OCI-LY1 (cell line): ENCODE data around the gene ALDH5A1.

ENCODE experiments used
- H2AFZ ChIP-seq: fragments of 200-600 bp; sonication (generic), shearing (Covaris generic); 2 replicates; pipeline ENCODE4 v1.6.0; 2014; ENCODE audit warnings: antibody characterized with exemption, mild to moderate bottlenecking, low read length
- H3F3A ChIP-seq: fragments of 200-600 bp; sonication (generic), shearing (Covaris generic); 2 replicates; pipeline ENCODE4 v1.6.0; 2014; ENCODE audit warnings: mild to moderate bottlenecking, antibody characterized with exemption, low read length, moderate library complexity; ENCODE audit not compliant: insufficient read depth
- H3K27ac ChIP-seq: fragments of 200-600 bp; sonication (generic); 2 replicates; pipeline ENCODE4 v1.5.1; 2014; ENCODE audit warnings: low read length, mixed run types, mild to moderate bottlenecking, low read depth; ENCODE audit not compliant: poor library complexity, severe bottlenecking
- H3K27me3 ChIP-seq: fragments of 200-600 bp; sonication (generic); 2 replicates; pipeline ENCODE4 v1.6.0; 2014; ENCODE audit warnings: antibody characterized with exemption, mild to moderate bottlenecking, low read length, moderate library complexity; ENCODE audit not compliant: insufficient read depth
- H3K36me3 ChIP-seq: fragments of 200-600 bp; sonication (generic); 2 replicates; pipeline ENCODE4 v1.6.1; 2014; ENCODE audit warnings: mild to moderate bottlenecking, antibody characterized with exemption, low read length, moderate library complexity, mixed read lengths; ENCODE audit not compliant: insufficient read depth
- H3K4me1 ChIP-seq: fragments of 200-600 bp; sonication (generic); 2 replicates; pipeline ENCODE4 v1.5.1; 2014; ENCODE audit warnings: mild to moderate bottlenecking, low read length, moderate library complexity; ENCODE audit not compliant: insufficient read depth, severe bottlenecking
- H3K4me2 ChIP-seq: fragments of 200-600 bp; sonication (generic), shearing (Covaris generic); 2 replicates; pipeline ENCODE4 v1.6.1; 2014; ENCODE audit warnings: low read length
- H3K4me3 ChIP-seq: fragments of 200-600 bp; sonication (generic); 2 replicates; pipeline ENCODE4 v1.5.1; 2014; ENCODE audit warnings: low read length, low read depth, mild to moderate bottlenecking, mixed read lengths; ENCODE audit not compliant: poor library complexity, severe bottlenecking
- H3K79me2 ChIP-seq: fragments of 200-600 bp; shearing (Covaris generic); 2 replicates; pipeline ENCODE4 v1.6.1; 2016; ENCODE audit warnings: mixed run types, low read length, mixed read lengths; ENCODE audit not compliant: insufficient read depth
- H3K9ac ChIP-seq: fragments of 200-600 bp; sonication (generic), shearing (Covaris generic); 2 replicates; pipeline ENCODE4 v1.6.1; 2014; ENCODE audit warnings: mild to moderate bottlenecking, low read length, mixed read lengths
- H3K9me2 ChIP-seq: fragments of 200-600 bp; sonication (generic), shearing (Covaris generic); 2 replicates; pipeline ENCODE4 v1.6.1; 2014; ENCODE audit warnings: low read depth, mild to moderate bottlenecking, low read length, mixed read lengths
- H3K9me3 ChIP-seq: fragments of 200-600 bp; shearing (Covaris generic); 2 replicates; pipeline ENCODE4 v1.6.1; 2014; ENCODE audit warnings: low read length, mixed read lengths
- H4K20me1 ChIP-seq: fragments of 200-600 bp; sonication (generic), shearing (Covaris generic); 2 replicates; pipeline ENCODE4 v1.6.0; 2016; ENCODE audit warnings: mild to moderate bottlenecking, low read length; ENCODE audit not compliant: insufficient read depth
- EZH2 ChIP-seq: fragments of 200-600 bp; sonication (generic), shearing (Covaris generic); IDR thresholded peaks from 2 replicates; pipeline ENCODE4 v1.8.0; 2017; ENCODE audit warnings: borderline replicate concordance, mixed run types, mild to moderate bottlenecking, antibody characterized with exemption, low read length, moderate library complexity, mixed read lengths
- TF ChIP-seq, protein P1 (sequence below): fragments of 200-600 bp; sonication (generic), shearing (Covaris generic); IDR thresholded peaks from 2 replicates; pipeline ENCODE4 v1.5.1; 2017; ENCODE audit warnings: mild to moderate bottlenecking, antibody characterized with exemption, low read length, moderate library complexity, mixed read lengths

Gene ALDH5A1

DNA sequence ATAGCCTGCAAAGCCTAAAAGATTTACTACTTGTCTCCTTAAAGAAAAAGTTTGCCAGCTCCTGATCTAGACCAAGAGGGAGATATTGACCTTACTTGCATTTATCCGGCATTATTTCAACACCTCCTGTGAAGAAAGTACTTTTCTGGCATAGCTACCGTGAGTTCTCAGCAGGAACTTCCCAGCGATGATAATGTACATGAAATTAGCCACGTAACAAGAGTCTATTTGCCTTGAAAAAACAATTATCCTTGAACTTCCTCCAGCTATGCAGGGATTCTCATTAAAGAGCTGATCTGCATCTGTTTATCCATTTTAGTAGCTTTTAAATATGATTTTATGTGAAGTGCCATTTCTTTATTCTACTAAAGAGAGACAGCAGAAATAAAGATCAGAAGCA lies 41.7 kb downstream of the ALDH5A1 start:
- no peak overlapping the region for H3K4me2 ChIP-seq
- H3F3A ChIP-seq, result no peaks in the 10 kb centered on the region
- no peak overlapping the region for H3K9ac ChIP-seq
- H2AFZ ChIP-seq, result no peak overlapping the region
- no peaks in the 10 kb centered on the region for H4K20me1 ChIP-seq
- no peaks in the 10 kb centered on the region for H3K4me1 ChIP-seq
- no peaks in the 10 kb centered on the region for H3K9me2 ChIP-seq
- H3K4me3 ChIP-seq, result no peak overlapping the region
- no peaks in the 10 kb centered on the region for H3K9me3 ChIP-seq
- no peak overlapping the region for H3K27ac ChIP-seq
- peaks cover 84% of the 10 kb centered on the region for H3K36me3 ChIP-seq
- no peaks in the 10 kb centered on the region for H3K79me2 ChIP-seq
- no peaks in the 10 kb centered on the region for H3K27me3 ChIP-seq
- TF ChIP-seq, protein P1, sequence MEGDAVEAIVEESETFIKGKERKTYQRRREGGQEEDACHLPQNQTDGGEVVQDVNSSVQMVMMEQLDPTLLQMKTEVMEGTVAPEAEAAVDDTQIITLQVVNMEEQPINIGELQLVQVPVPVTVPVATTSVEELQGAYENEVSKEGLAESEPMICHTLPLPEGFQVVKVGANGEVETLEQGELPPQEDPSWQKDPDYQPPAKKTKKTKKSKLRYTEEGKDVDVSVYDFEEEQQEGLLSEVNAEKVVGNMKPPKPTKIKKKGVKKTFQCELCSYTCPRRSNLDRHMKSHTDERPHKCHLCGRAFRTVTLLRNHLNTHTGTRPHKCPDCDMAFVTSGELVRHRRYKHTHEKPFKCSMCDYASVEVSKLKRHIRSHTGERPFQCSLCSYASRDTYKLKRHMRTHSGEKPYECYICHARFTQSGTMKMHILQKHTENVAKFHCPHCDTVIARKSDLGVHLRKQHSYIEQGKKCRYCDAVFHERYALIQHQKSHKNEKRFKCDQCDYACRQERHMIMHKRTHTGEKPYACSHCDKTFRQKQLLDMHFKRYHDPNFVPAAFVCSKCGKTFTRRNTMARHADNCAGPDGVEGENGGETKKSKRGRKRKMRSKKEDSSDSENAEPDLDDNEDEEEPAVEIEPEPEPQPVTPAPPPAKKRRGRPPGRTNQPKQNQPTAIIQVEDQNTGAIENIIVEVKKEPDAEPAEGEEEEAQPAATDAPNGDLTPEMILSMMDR, result no peak
- TF ChIP-seq EZH2, result no peak

DNA sequence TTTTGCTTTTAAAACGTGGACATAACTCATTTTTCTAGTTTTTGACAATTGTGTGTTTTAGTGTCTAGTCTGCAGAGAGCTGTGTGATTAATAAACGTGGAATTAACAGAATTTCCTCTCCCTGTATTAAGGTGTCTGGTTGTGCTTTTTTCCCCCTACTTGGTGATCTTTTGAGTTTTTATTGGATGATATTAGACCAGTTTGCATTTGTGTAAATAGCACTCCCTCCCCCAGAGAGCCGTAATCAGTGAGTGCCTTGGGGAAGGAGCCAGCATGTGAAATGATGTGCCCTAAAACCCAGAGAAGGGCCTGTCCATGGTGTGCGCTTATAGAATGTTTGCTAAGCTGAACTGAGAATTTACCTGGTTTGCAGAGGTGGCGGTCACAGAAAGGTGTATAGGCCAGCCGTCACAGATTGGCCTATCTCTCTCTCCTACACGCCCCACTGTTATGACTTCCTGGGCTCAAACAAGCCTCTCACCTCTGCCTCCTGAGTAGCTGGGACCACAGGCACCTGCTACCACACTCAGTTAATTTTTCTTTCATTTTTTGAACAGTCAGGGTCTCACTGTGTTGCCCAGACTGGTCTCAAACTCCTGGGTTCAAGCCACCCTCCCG lies 42.4 kb downstream of the ALDH5A1 start:
- Histone ChIP-seq H3K79me2 (no peaks in the 10 kb centered on the region), H3K36me3 (peaks cover 77% of the 10 kb centered on the region), H3K9me2 (no peaks in the 10 kb centered on the region), H3K4me3 (no peak overlapping the region), H3K27me3 (no peaks in the 10 kb centered on the region), H3K4me1 (no peaks in the 10 kb centered on the region), H2AFZ (no peak overlapping the region), H3K9me3 (no peaks in the 10 kb centered on the region), H3K27ac (no peak overlapping the region), H3K4me2 (no peak overlapping the region), H3F3A (no peaks in the 10 kb centered on the region), H3K9ac (no peak overlapping the region), H4K20me1 (no peaks in the 10 kb centered on the region)
- TF ChIP-seq, protein P1, result no peak
- no peak for TF ChIP-seq EZH2

DNA sequence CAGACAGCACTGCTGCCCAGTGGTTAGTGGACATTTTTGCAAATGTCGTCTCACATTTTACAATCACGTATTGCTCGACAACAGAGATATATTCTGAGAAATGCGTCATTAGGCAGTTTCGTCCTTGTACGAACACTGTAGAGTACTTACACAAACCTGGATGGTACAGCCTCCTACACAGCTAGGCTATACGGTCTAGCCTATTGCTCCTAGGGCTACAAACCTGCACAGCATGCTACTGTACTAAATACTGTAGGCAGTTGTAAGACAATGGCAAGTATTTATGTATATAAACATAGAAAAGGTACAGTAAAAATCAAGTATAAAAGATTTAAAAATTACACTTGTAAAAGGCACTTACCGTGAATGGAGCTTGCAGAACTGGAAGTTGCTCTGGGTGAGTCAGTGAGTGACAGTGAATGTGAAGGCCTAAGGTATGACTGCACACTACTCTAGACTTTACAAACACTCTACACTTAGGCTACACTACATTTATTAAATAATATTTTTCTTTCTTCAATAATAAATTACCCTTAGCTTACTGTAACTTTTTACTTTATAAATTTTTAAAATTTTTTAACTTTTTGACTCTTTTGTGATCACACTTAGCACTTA lies 43.1 kb downstream of the ALDH5A1 start:
- Histone ChIP-seq H3K4me2 (no peak overlapping the region), H3K4me1 (no peaks in the 10 kb centered on the region), H3K27ac (no peak overlapping the region), H3F3A (no peaks in the 10 kb centered on the region), H3K36me3 (peaks cover 70% of the 10 kb centered on the region), H2AFZ (no peak overlapping the region), H3K27me3 (no peaks in the 10 kb centered on the region), H3K79me2 (no peaks in the 10 kb centered on the region), H3K9ac (no peak overlapping the region), H3K9me2 (no peaks in the 10 kb centered on the region), H3K9me3 (no peaks in the 10 kb centered on the region), H4K20me1 (no peaks in the 10 kb centered on the region), H3K4me3 (no peak overlapping the region)
- TF ChIP-seq EZH2, result no peak
- TF ChIP-seq, protein P1, result no peak
